ENCODE measurements around the gene LSM4.

- TF ChIP-seq GABPA (IDR thresholded peaks at IDR 0.05; ENCODE audit: low read depth, low read length) (no peak), GABPA (CRISPR knock-in tag; IDR thresholded peaks at IDR 0.05; ENCODE audit: low read depth) (peak; percentile 82), AFF4 (CRISPR knock-in tag; IDR thresholded peaks at IDR 0.05) (no peak), ZFP41 (CRISPR knock-in tag; IDR thresholded peaks at IDR 0.05; ENCODE audit: borderline replicate concordance) (no peak), SKIL (CRISPR knock-in tag; IDR thresholded peaks at IDR 0.05; ENCODE audit: borderline replicate concordance) (peak; percentile 90; the same call in 1 of the 2 replicates), ZUFSP (CRISPR knock-in tag; IDR thresholded peaks at IDR 0.05; ENCODE audit: borderline replicate concordance) (no peak), NR3C1 (CRISPR knock-in tag; IDR thresholded peaks at IDR 0.05) (no peak), SYNCRIP (IDR thresholded peaks at IDR 0.05; ENCODE audit: insufficient read depth, low read depth, low read length) (no peak), ETV6 (CRISPR knock-in tag; conservative IDR thresholded peaks at IDR 0.05) (peak; percentile 65; the same call in 1 of the 2 replicates), GLI4 (CRISPR knock-in tag; IDR thresholded peaks at IDR 0.05; ENCODE audit: borderline replicate concordance) (no peak), SP4 (CRISPR knock-in tag; IDR thresholded peaks at IDR 0.05) (no peak), CTCF (CRISPR knock-in tag; IDR thresholded peaks at IDR 0.05) (no peak)
These were observed 42.1 kb upstream of the LSM4 start for GRCh38 chr19:18364826-18365528.
